Cardiac muscle cell (in vitro differentiated cells and primary cell): Measurements from ENCODE around the gene SLC22A5. TPM values are rescaled to one million over a fixed set of nuclear protein-coding genes. Genes with fewer than 3 reads are reported as not detected.

Experiments
- DNase-seq, 2 donors: peaks; one replicate each; pipeline versions ENCODE4 v3.0.0 to v3.0.0-alpha.2; 2010 to 2017; ENCODE audit warnings: low read depth in 1 of 2, low spot score in 1 of 2
- H3K27ac ChIP-seq: fragments of 200-600 bp; sonication (generic); 2 replicates; pipeline ENCODE4 v1.5.1; 2016
- H3K27me3 ChIP-seq: fragments of 200-600 bp; sonication (generic); 2 replicates; pipeline ENCODE4 v1.6.0; 2016; ENCODE audit warnings: control low read depth
- H3K36me3 ChIP-seq: fragments of 200-600 bp; sonication (generic); 2 replicates; pipeline ENCODE4 v1.5.1; 2016; ENCODE audit warnings: control low read depth
- H3K4me1 ChIP-seq: fragments of 200-600 bp; sonication (generic); 2 replicates; pipeline ENCODE4 v1.8.1; 2017; ENCODE audit warnings: low read depth, mild to moderate bottlenecking, mixed run types
- H3K4me3 ChIP-seq: fragments of 200-600 bp; sonication (generic); 2 replicates; pipeline ENCODE4 v1.5.1; 2016; ENCODE audit warnings: mild to moderate bottlenecking
- H3K9me3 ChIP-seq: fragments of 200-600 bp; sonication (generic); 2 replicates; pipeline ENCODE4 v1.5.1; 2017; ENCODE audit warnings: low read depth, mild to moderate bottlenecking, control low read depth
- CTCF ChIP-seq: IDR thresholded peaks from 2 replicates; pipeline ENCODE4 v1.5.1; 2012; ENCODE audit warnings: low read depth, mild to moderate bottlenecking, low read length
- polyA plus RNA-seq: library from polyadenylated mRNA; unstranded; fragments of >200 nt; fragmentation: Nextera tagmentation; extraction: Ambion mirVana; gene quantifications from 2 replicates; pipeline ENCODE4 v1.2.1, GENCODE V29; 2016
- total RNA-seq: library from RNA; depleted of rRNA; stranded (reverse); fragments of >200 nt; gene quantifications from 2 replicates; pipeline ENCODE4 v1.2.3, GENCODE V29; 2016

SLC22A5 gene
- total and polyA plus RNA-seq, 2 experiments from 2014 or later = 3.0 to 6.4 TPM

DNA sequence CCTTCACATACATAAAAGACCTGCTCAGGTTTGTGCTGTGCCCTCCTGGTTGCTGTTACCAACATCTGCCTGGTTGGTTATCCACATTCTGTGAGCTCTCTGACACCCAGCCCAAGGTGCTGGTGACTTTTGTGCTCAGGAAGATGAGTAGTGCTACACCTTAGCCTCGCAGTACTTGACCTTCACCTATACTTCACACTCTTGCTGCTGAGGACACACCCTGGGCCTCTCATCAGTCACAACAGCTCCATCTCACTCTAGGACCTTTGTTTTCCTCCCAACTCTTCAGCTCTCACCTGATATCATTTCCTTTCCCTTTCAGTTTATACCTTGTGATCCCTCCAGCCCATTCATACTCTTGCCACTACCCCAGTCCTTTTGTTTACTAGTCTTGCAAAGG lies 10.7 kb upstream of the SLC22A5 start:
- DNase-seq = no peak
- Histone ChIP-seq H3K27me3 (no peaks in the 10 kb centered on the region), H3K27ac (no peak overlapping the region), H3K4me1 (no peaks in the 10 kb centered on the region), H3K9me3 (no peaks in the 10 kb centered on the region), H3K4me3 (no peak overlapping the region), H3K36me3 (no peaks in the 10 kb centered on the region)
- no peak for TF ChIP-seq CTCF

DNA sequence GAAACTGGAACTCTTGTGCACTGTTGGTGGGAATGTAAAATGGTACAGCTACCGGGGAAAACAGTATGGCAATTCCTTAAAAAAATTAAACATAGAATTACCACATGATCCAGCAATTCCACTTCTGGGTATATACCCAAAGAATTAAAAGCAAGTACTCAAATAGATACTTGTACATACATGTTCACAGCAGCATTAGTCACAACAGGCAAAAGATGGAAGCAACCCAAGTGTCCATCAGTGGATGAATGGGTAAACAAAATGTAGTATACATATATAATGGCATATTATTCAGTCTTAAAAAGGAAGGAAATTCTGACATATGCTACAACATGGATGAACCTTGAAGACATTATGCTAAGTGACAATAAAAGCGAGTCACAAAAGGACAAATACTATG lies 7.4 kb upstream of the SLC22A5 start:
- TF ChIP-seq CTCF = no peak

DNA sequence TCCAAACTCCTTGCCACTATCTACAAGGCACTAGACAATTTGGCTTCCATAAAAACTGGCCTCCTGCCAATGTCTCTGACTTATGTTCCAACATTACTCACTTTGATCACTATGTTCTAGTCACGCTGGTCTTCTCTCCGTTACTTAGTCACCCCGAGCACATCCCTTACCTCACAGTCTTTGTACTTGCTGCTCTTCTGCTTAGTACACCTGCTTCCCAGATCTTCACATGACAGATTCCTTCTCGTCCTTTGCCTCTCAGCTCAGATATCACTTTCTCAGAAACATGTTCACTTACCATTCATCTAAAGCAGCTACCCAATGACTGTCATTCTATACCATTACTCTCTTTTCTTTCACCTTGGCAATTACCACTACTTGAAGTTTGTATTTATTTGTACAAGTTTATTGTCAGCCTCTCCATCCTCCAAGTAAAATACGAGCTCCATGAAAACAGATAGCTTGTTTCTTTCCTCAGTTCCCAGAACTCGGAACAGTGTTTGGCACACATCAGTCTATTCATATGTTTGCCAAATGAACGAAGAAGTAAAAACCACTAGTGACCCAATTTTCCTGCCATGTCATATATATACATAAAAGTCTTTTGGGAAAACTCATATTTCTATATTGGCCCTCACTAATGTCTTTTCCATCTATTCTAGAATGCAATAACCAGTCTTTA lies 5.9 kb upstream of the SLC22A5 start:
- peak in 1 of 2 donors; percentile 87 for DNase-seq
- Histone ChIP-seq H3K36me3 (no peaks in the 10 kb centered on the region), H3K4me3 (no peak overlapping the region), H3K9me3 (no peaks in the 10 kb centered on the region), H3K27ac (no peak overlapping the region), H3K27me3 (no peaks in the 10 kb centered on the region), H3K4me1 (no peaks in the 10 kb centered on the region)
- no peak for TF ChIP-seq CTCF

More for the DNA sequence above, 7.4 kb upstream of the SLC22A5 start:
- no peak for DNase-seq
- H3K9me3 ChIP-seq = no peaks in the 10 kb centered on the region
- no peaks in the 10 kb centered on the region for H3K4me1 ChIP-seq
- no peak overlapping the region for H3K4me3 ChIP-seq
- no peaks in the 10 kb centered on the region for H3K27me3 ChIP-seq
- H3K36me3 ChIP-seq = no peaks in the 10 kb centered on the region
- no peak overlapping the region for H3K27ac ChIP-seq

GRCh38 chr5:132364319-132364718 lies 5.2 kb upstream of the SLC22A5 start:
- DNase-seq = peak in 1 of 2 donors; percentile 87
- no peak overlapping the region for H3K4me3 ChIP-seq
- H3K36me3 ChIP-seq = no peaks in the 10 kb centered on the region
- TF ChIP-seq CTCF = no peak
- no peaks in the 10 kb centered on the region for H3K4me1 ChIP-seq
- H3K9me3 ChIP-seq = no peaks in the 10 kb centered on the region
- no peak overlapping the region for H3K27ac ChIP-seq
- no peaks in the 10 kb centered on the region for H3K27me3 ChIP-seq

DNA sequence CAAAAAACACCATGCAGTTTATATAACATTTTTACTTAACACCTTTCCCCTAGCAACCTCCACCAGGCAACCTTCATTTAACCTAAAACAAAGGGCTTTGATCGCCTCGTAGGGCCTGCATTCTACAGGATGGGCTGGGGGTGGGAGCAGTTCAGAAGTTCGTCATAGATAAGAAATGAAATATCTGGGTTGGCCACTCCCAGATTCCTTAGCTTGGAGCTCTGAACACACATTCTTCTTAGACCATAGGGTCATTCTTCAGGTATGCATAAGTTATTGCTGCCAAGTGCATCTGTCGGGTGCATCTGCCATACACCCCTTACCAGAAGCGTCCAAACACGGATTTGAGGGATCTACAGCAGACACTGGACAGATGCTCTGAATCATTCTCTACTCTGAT lies 4.3 kb upstream of the SLC22A5 start:
- Histone ChIP-seq H3K9me3 (no peaks in the 10 kb centered on the region), H3K4me3 (no peak overlapping the region), H3K27ac (no peak overlapping the region), H3K27me3 (no peaks in the 10 kb centered on the region), H3K36me3 (no peaks in the 10 kb centered on the region), H3K4me1 (no peaks in the 10 kb centered on the region)
- TF ChIP-seq CTCF = no peak
- DNase-seq = peak in 1 of 2 donors; percentile 79
